GM06990 (cell line): ENCODE data around the gene MIER1.

Experiments used
- DNase-seq: peaks from one replicate; pipeline ENCODE4 v3.0.0-alpha.2; 2011; ENCODE audit not compliant: insufficient read length; ENCODE audit errors: extremely low read depth
- H3K27me3 ChIP-seq: replicated peaks from 2 replicates; pipeline ENCODE4 v1.6.0; 2011; ENCODE audit warnings: low read length; ENCODE audit not compliant: control insufficient read depth, insufficient read depth
- H3K36me3 ChIP-seq: 2 replicates; pipeline ENCODE4 v1.5.1; 2011; ENCODE audit warnings: low read length; ENCODE audit not compliant: control insufficient read depth, insufficient read depth
- H3K4me3 ChIP-seq: replicated peaks from 2 replicates; pipeline ENCODE4 v1.5.1; 2011; ENCODE audit warnings: low read depth, mild to moderate bottlenecking, control low read depth, low read length
- CTCF ChIP-seq: IDR thresholded peaks from 2 replicates; pipeline ENCODE4 v1.5.1; 2011; ENCODE audit warnings: low read length, control low read depth, mild to moderate bottlenecking, inconsistent platforms; ENCODE audit not compliant: insufficient read depth, poor library complexity, severe bottlenecking

MIER1 gene

GRCh38 chr1:66985835-66986234, 61.0 kb downstream of the MIER1 start:
- Histone ChIP-seq H3K36me3 (peaks cover 1% of the 10 kb centered on the region), H3K27me3 (no peaks in the 10 kb centered on the region), H3K4me3 (no peak overlapping the region)
- DNase-seq = no peak
- TF ChIP-seq CTCF = no peak

DNA sequence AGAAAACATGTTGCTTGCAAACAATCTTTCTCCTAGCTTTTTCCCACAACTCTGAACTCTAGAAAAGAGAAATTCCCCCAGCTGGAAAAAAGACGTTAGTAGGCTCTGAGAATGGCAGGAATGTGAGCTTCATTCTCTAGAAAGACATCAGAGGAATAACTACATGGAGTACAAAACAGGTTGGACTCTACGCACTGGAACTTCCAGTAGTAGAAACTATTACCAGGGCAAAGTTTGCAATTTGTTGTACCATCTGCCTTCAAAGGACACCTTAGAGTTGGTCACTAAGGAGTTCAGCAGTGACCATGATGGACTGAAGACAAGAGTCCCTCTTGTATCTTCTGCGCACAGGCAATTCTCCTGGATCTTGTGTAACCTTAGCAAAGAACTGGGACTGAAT, 68.3 kb downstream of the MIER1 start:
- no peak for TF ChIP-seq CTCF
- no peaks in the 10 kb centered on the region for H3K36me3 ChIP-seq
- no peak overlapping the region for H3K4me3 ChIP-seq
- no peaks in the 10 kb centered on the region for H3K27me3 ChIP-seq
- no peak for DNase-seq

GRCh38 chr1:66996018-66996682, 71.4 kb downstream of the MIER1 start:
- no peak overlapping the region for H3K4me3 ChIP-seq
- peak; percentile 49 for DNase-seq
- H3K36me3 ChIP-seq = no peaks in the 10 kb centered on the region
- peak; percentile 80 for TF ChIP-seq CTCF
- no peaks in the 10 kb centered on the region for H3K27me3 ChIP-seq

DNA sequence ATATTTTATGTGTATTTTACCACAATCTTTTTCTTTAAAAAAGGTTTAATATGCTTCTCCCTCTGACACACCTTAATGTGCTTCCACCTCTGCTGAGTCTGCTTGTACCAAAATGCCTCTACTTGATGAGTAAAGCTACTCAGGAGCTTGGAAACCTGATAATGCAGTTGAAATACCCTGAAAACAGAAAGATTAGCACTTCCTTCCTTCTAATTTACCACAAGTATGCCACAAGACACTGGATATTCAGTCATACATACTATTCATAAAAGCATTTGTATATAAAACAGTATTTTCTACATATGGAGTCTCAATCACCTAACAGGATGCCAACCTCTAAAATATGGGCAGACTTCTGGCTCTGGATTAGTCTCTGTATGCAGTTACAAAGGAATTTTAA, 74.2 kb downstream of the MIER1 start:
- no peak for TF ChIP-seq CTCF
- Histone ChIP-seq H3K27me3 (no peaks in the 10 kb centered on the region), H3K4me3 (no peak overlapping the region), H3K36me3 (no peaks in the 10 kb centered on the region; the same call in 1 of the 2 replicates)
- DNase-seq = no peak

DNA sequence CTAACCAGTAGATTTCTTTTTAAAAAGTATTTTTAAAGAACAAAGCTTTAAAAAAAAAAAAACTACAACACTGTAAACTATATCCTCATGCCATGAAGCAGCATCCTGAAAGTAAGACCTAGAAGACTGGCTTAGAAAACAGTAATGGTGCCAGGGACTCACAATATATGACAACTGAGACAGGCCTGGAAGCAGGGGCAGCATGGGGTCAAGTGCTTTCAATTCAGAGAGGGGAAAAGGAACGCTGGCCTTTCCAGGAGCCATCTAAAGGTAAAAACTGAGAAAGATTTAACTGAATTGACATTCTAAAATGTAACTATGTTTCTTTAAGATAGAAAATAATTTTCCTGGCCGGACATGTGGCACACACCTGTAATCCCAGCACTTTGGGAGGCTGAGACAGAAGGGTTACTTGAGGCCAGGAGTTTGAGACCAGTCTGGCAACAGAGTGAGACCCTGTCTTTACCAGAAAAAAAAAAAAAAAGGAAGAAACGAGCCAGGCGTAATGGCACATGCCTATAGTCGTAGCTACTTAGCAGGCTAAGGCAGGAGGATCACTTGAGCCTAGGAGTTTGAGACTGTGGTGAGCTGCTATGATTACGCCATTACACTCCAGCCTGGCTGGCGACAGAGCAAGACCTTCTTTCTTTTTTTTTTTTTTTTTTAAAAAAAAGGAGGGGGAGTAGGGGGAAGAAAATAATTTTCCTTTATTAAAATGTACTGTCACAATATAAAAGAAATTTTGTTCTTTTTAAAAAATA, 75.0 kb downstream of the MIER1 start:
- Histone ChIP-seq H3K36me3 (no peaks in the 10 kb centered on the region; the same call in 1 of the 2 replicates), H3K4me3 (no peak overlapping the region), H3K27me3 (no peaks in the 10 kb centered on the region)
- no peak for TF ChIP-seq CTCF
- DNase-seq = no peak
